Ascending aorta (tissue), 2 donors: ENCODE data around the gene AGAP1. TPM values are rescaled to one million over a fixed set of nuclear protein-coding genes. Genes with fewer than 3 reads are reported as not detected.

Experiments used
- DNase-seq, 2 donors: peaks; one replicate each; pipeline ENCODE4 v3.0.0-alpha.2; 2019; ENCODE audit warnings: low spot score in 2 of 2
- H3K27ac ChIP-seq, 2 donors: fragments of 200-600 bp; sonication (generic); one replicate each; pipeline ENCODE4 v1.5.1; 2016 to 2017; ENCODE audit warnings: mild to moderate bottlenecking in 1 of 2
- H3K27me3 ChIP-seq: fragments of 200-600 bp; sonication (generic); one replicate; pipeline ENCODE4 v1.5.1; 2017
- H3K36me3 ChIP-seq, 2 donors: fragments of 200-600 bp; sonication (generic); one replicate each; pipeline ENCODE4 v1.5.1; 2016
- H3K4me1 ChIP-seq, 2 donors: fragments of 200-600 bp; sonication (generic); one replicate each; pipeline ENCODE4 v1.5.1; 2016 to 2017; ENCODE audit warnings: mild to moderate bottlenecking in 1 of 2
- H3K4me3 ChIP-seq, 2 donors: fragments of 200-600 bp; sonication (generic); one replicate each; pipeline ENCODE4 v1.5.1; 2016 to 2017; ENCODE audit warnings: mild to moderate bottlenecking in 1 of 2
- H3K9me3 ChIP-seq, 2 donors: fragments of 200-600 bp; sonication (generic); one replicate each; pipeline ENCODE4 v1.5.1; 2016
- CTCF ChIP-seq, 3 experiments: fragments of 200-600 bp in 2 of 3; fragments of 450-650 bp in 1 of 3; sonication (generic) in 2 of 3; IDR thresholded peaks; one replicate each; pipeline ENCODE4 v1.5.1; 2016 to 2019; ENCODE audit warnings: antibody characterized with exemption in 3 of 3, mild to moderate bottlenecking in 1 of 3, moderate library complexity in 1 of 3
- intact Hi-C: fragments of 100-400 bp; cut with DNase I; formaldehyde crosslinking; loops from one replicate; pipeline ENCODE4 v1.15.1; 2023
- total RNA-seq: library from RNA; depleted of rRNA; stranded (reverse); fragments of >200 nt; gene quantifications from one replicate; pipeline ENCODE4 v1.1.0, GENCODE V29; 2016

The AGAP1 gene
- total RNA-seq, 1 donor from 2014 or later: 19.7 TPM

- DNase-seq: no peak
- Histone ChIP-seq H3K9me3 (no peaks in the 10 kb centered on the region), H3K27me3 (no peaks in the 10 kb centered on the region), H3K4me1 (no peaks in the 10 kb centered on the region), H3K4me3 (no peak overlapping the region), H3K36me3 (no peaks in the 10 kb centered on the region), H3K27ac (no peak overlapping the region)
- no peak for TF ChIP-seq CTCF (IDR thresholded peaks at IDR 0.05)
- intact Hi-C loops: no loop called here
Observed at GRCh38 chr2:235520787-235521186, 26.9 kb downstream of the AGAP1 start.

- no peak for TF ChIP-seq CTCF (IDR thresholded peaks at IDR 0.05)
- DNase-seq: no peak
- intact Hi-C loops: no loop called here
- Histone ChIP-seq H3K9me3 (no peaks in the 10 kb centered on the region), H3K27ac (no peak overlapping the region), H3K4me1 (no peaks in the 10 kb centered on the region), H3K36me3 (no peaks in the 10 kb centered on the region), H3K4me3 (no peak overlapping the region), H3K27me3 (no peaks in the 10 kb centered on the region)
Observed at GRCh38 chr2:235521844-235522243, 28.0 kb downstream of the AGAP1 start.

- Histone ChIP-seq H3K36me3 (no peaks in the 10 kb centered on the region), H3K9me3 (no peaks in the 10 kb centered on the region), H3K27ac (no peak overlapping the region), H3K4me1 (no peaks in the 10 kb centered on the region), H3K27me3 (no peaks in the 10 kb centered on the region), H3K4me3 (no peak overlapping the region)
- DNase-seq: no peak
- intact Hi-C loops: no loop called here
- TF ChIP-seq CTCF (IDR thresholded peaks at IDR 0.05): no peak
Observed at GRCh38 chr2:235523021-235523420, 29.2 kb downstream of the AGAP1 start.

- Histone ChIP-seq H3K36me3 (no peaks in the 10 kb centered on the region), H3K27me3 (no peaks in the 10 kb centered on the region), H3K4me1 (no peaks in the 10 kb centered on the region), H3K9me3 (no peaks in the 10 kb centered on the region), H3K4me3 (no peak overlapping the region), H3K27ac (no peak overlapping the region)
- intact Hi-C loops: no loop called here
- TF ChIP-seq CTCF (IDR thresholded peaks at IDR 0.05): no peak
- DNase-seq: no peak
Observed at GRCh38 chr2:235523486-235524150, 29.8 kb downstream of the AGAP1 start.

- no peak for DNase-seq
- Histone ChIP-seq H3K36me3 (no peaks in the 10 kb centered on the region), H3K4me3 (no peak overlapping the region), H3K27ac (no peak overlapping the region), H3K4me1 (no peaks in the 10 kb centered on the region), H3K27me3 (no peaks in the 10 kb centered on the region), H3K9me3 (peaks cover 0 to 2% of the 10 kb centered on the region in 2 donors)
- intact Hi-C loops: no loop called here
- TF ChIP-seq CTCF (IDR thresholded peaks at IDR 0.05): no peak
Observed at GRCh38 chr2:235526166-235526565, 32.3 kb downstream of the AGAP1 start.
